Osteoblast (primary cell): ENCODE results near the gene HCFC1R1. TPM values are rescaled to one million over a fixed set of nuclear protein-coding genes. Genes with fewer than 3 reads are reported as not detected.

Source experiments
- DNase-seq: peaks from one replicate; pipeline ENCODE4 v3.0.0; 2011; ENCODE audit warnings: low spot score, mixed read lengths; ENCODE audit not compliant: insufficient read length; ENCODE audit errors: missing footprints
- H2AFZ ChIP-seq: 2 replicates; pipeline ENCODE4 v1.6.0; 2011; ENCODE audit warnings: mild to moderate bottlenecking, low read length
- H3K27ac ChIP-seq: 2 replicates; pipeline ENCODE4 v1.5.1; 2011; ENCODE audit warnings: mild to moderate bottlenecking, low read depth, low read length, moderate library complexity
- H3K27me3 ChIP-seq: 2 replicates; pipeline ENCODE4 v1.6.0; 2012; ENCODE audit warnings: mild to moderate bottlenecking, control low read depth, inconsistent platforms, low read length, moderate library complexity; ENCODE audit not compliant: insufficient read depth
- H3K36me3 ChIP-seq: 2 replicates; pipeline ENCODE4 v1.5.1; 2011; ENCODE audit warnings: mild to moderate bottlenecking, low read length, control low read depth, moderate library complexity; ENCODE audit not compliant: insufficient read depth
- H3K4me1 ChIP-seq: 2 replicates; pipeline ENCODE4 v1.5.1; 2011; ENCODE audit warnings: mild to moderate bottlenecking, low read length, control low read depth, moderate library complexity; ENCODE audit not compliant: insufficient read depth
- H3K4me2 ChIP-seq: 2 replicates; pipeline ENCODE4 v1.6.0; 2011; ENCODE audit warnings: mild to moderate bottlenecking, low read length; ENCODE audit not compliant: insufficient read depth
- H3K4me3 ChIP-seq: fragments of 200-600 bp; sonication (generic); 3 replicates; pipeline ENCODE4 v1.5.1; 2012; ENCODE audit warnings: mild to moderate bottlenecking, low read length, inconsistent platforms; ENCODE audit not compliant: insufficient read depth
- H3K79me2 ChIP-seq: 2 replicates; pipeline ENCODE4 v1.6.0; 2012; ENCODE audit warnings: mild to moderate bottlenecking, low read length, control low read depth, inconsistent platforms; ENCODE audit not compliant: insufficient read depth
- H3K9me3 ChIP-seq: 2 replicates; pipeline ENCODE4 v1.5.1; 2011; ENCODE audit warnings: low read depth, low read length, control low read depth
- H4K20me1 ChIP-seq: 2 replicates; pipeline ENCODE4 v1.6.0; 2012; ENCODE audit warnings: mild to moderate bottlenecking, low read length, control low read depth; ENCODE audit not compliant: insufficient read depth
- CTCF ChIP-seq: IDR thresholded peaks from 2 replicates; pipeline ENCODE4 v1.5.1; 2011; ENCODE audit warnings: mild to moderate bottlenecking, low read depth, low read length, moderate library complexity; ENCODE audit errors: extremely low read depth
- total RNA-seq: library from RNA; depleted of rRNA; stranded (reverse); fragments of >200 nt; gene quantifications from 2 replicates; pipeline ENCODE4 v1.2.3, GENCODE V29; 2012

The HCFC1R1 gene
- total RNA-seq, 1 donor = 20.3 TPM

- Histone ChIP-seq H3K4me2 (no peak overlapping the region), H2AFZ (no peak overlapping the region), H3K9me3 (no peaks in the 10 kb centered on the region), H3K36me3 (no peaks in the 10 kb centered on the region), H3K27me3 (peaks cover 3% of the 10 kb centered on the region), H3K27ac (no peak overlapping the region), H4K20me1 (no peaks in the 10 kb centered on the region), H3K4me1 (peaks cover 3% of the 10 kb centered on the region), H3K4me3 (no peak overlapping the region), H3K79me2 (no peaks in the 10 kb centered on the region)
- DNase-seq = peak; percentile 81
- no peak for TF ChIP-seq CTCF
These were observed 42.1 kb upstream of the HCFC1R1 start for GRCh38 chr16:3065742-3066439.

- Histone ChIP-seq H3K4me2 (no peak within 1 kb of the TSS), H3K27ac (no peak within 1 kb of the TSS), H3K9me3 (no peaks in the 10 kb centered on the region), H4K20me1 (no peaks in the 10 kb centered on the region), H3K79me2 (no peaks in the 10 kb centered on the region), H2AFZ (peak within 1 kb of the TSS; percentile 80), H3K4me3 (no peak within 1 kb of the TSS), H3K27me3 (peaks cover 3% of the 10 kb centered on the region), H3K36me3 (no peaks in the 10 kb centered on the region), H3K4me1 (peaks cover 3% of the 10 kb centered on the region)
- peak; percentile 95 for DNase-seq
- TF ChIP-seq CTCF = no peak
These were observed 41.5 kb upstream of the HCFC1R1 start, which contains the start of gene IL32 for GRCh38 chr16:3065069-3065741. Gene IL32 (plus strand): TSS chr16:3065640. CDS start chr16:3065812, 172 bp downstream.

- Histone ChIP-seq H3K4me1 (peaks cover 3% of the 10 kb centered on the region), H3K4me3 (no peak overlapping the region), H3K9me3 (no peaks in the 10 kb centered on the region), H3K4me2 (no peak overlapping the region), H3K79me2 (no peaks in the 10 kb centered on the region), H2AFZ (no peak overlapping the region), H3K27ac (no peak overlapping the region), H3K27me3 (peaks cover 3% of the 10 kb centered on the region), H3K36me3 (no peaks in the 10 kb centered on the region), H4K20me1 (no peaks in the 10 kb centered on the region)
- DNase-seq = no peak
- TF ChIP-seq CTCF = no peak
These were observed 40.1 kb upstream of the HCFC1R1 start for GRCh38 chr16:3063625-3064386.

- peaks cover 3% of the 10 kb centered on the region for H3K27me3 ChIP-seq
- no peak overlapping the region for H3K27ac ChIP-seq
- no peaks in the 10 kb centered on the region for H3K36me3 ChIP-seq
- no peak overlapping the region for H3K4me2 ChIP-seq
- no peaks in the 10 kb centered on the region for H3K79me2 ChIP-seq
- H3K9me3 ChIP-seq = no peaks in the 10 kb centered on the region
- H4K20me1 ChIP-seq = no peaks in the 10 kb centered on the region
- no peak overlapping the region for H3K4me3 ChIP-seq
- no peak overlapping the region for H2AFZ ChIP-seq
- DNase-seq = no peak
- no peak for TF ChIP-seq CTCF
- H3K4me1 ChIP-seq = peaks cover 3% of the 10 kb centered on the region
These were observed 38.8 kb upstream of the HCFC1R1 start for GRCh38 chr16:3062553-3062952.
